Mucosa of stomach (tissue), 1 donor: ENCODE results near the gene KAZN.
"Not testable (repeated sequence)": the region's sequence is repeated elsewhere in the genome, so short reads cannot be mapped to it uniquely, and the experiment has no call there.

ENCODE experiments used
- H3K27me3 ChIP-seq: one replicate; pipeline ENCODE4 v1.7.0; 2013; ENCODE audit warnings: mild to moderate bottlenecking, low read length; ENCODE audit not compliant: control insufficient read depth, insufficient read depth
- H3K36me3 ChIP-seq: one replicate; pipeline ENCODE4 v1.7.0; 2013; ENCODE audit warnings: low read length; ENCODE audit not compliant: control insufficient read depth, insufficient read depth
- H3K4me1 ChIP-seq: one replicate; pipeline ENCODE4 v1.7.0; 2013; ENCODE audit warnings: mild to moderate bottlenecking, low read length; ENCODE audit not compliant: control insufficient read depth, insufficient read depth
- H3K4me3 ChIP-seq: one replicate; pipeline ENCODE4 v1.7.0; 2013; ENCODE audit warnings: low read length
- H3K9ac ChIP-seq: one replicate; pipeline ENCODE4 v1.7.0; 2013; ENCODE audit warnings: mild to moderate bottlenecking, low read length, moderate library complexity
- H3K9me3 ChIP-seq: one replicate; pipeline ENCODE4 v1.7.0; 2013; ENCODE audit warnings: mild to moderate bottlenecking, low read length, moderate library complexity; ENCODE audit not compliant: control insufficient read depth
- donor health status: Pancreatic carcinoma.

Gene KAZN

DNA sequence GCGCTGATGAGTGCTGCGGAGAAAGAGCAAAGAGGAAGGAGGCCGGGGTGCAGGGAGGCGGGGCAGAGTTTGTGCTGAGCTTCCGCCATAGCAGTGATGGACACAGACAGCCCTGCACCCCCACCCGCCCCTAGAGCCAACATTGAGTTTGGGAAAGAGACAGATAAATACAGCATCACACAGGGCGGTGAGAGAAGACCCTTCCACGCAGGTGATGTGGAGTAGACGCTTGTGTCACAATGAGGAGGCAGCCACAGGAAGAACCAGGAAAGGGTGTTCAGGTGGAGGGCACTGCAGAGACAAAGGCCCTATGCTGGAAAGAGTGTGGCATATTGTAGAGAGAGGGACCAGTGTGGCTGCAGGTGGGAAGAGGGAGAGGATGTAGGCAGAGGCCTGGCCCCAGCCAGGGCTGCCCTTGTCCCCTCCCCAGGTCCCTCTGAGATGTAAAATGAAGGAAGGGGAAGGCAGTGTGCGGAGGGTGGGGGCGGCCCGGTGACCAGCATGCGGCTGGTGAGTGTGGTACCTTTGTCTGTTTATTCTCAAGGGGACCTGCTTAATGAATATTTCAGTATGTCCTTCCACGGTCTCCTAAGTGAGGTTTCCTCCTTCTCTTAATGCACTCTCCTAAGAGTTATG is 360.7 kb downstream of the KAZN start:
- Histone ChIP-seq H3K9ac (no peak overlapping the region), H3K9me3 (no peaks in the 10 kb centered on the region), H3K36me3 (no peaks in the 10 kb centered on the region), H3K4me3 (no peak overlapping the region), H3K4me1 (peaks cover 12% of the 10 kb centered on the region), H3K27me3 (no peaks in the 10 kb centered on the region)

DNA sequence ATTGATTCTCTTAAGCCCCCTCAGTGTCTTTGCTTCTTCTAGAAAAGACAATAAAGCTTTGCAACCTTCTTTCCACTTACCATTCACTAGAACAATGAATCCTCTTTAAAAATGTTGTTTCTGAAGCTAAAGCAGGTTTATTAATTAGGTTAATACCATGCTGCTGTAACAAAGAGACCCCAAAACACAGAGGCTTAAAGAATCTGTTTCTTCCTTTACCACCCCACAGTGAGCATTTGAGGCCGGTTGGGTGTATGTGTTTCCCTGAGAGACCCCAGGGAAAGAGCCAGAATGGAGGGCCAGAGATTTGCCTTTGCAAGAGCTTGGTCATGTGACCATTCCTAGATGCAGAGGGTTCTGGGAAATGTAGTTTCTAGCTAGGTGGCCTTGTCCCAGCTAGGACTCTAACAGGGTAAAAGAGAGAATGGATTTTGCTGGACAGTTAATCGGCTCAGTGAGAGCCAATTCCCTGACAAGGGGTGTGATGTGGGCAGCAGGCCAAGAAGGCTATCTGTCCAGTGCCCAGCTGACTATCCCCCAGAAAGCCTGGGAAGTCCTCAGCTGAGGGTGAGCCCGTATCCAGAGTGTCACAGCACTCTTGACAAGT is 363.3 kb downstream of the KAZN start:
- Histone ChIP-seq H3K4me1 (no peaks in the 10 kb centered on the region), H3K4me3 (no peak overlapping the region), H3K27me3 (no peaks in the 10 kb centered on the region), H3K36me3 (no peaks in the 10 kb centered on the region), H3K9me3 (no peaks in the 10 kb centered on the region), H3K9ac (no peak overlapping the region)

DNA sequence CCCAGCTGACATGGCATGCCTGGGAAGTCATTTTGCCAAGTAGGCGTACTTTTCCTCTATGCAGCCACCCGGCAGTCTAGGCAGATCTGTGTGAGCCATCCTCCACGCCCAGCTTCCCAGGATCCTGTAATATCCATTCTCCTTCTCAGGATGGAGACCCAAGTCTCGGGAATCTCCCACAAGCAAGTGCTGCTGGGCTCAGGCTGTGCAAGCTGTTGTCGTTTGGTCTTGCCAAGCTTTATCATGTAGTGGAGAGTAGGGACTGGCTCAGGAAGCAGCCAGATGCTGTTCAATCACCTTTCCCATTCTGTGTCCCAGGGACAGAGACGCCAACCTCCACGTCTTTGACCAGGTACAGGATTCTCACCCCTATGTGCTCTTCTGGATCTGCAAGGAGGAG is 363.9 kb downstream of the KAZN start:
- Histone ChIP-seq H3K36me3 (no peaks in the 10 kb centered on the region), H3K27me3 (no peaks in the 10 kb centered on the region), H3K9ac (no peak overlapping the region), H3K4me1 (no peaks in the 10 kb centered on the region), H3K4me3 (no peak overlapping the region), H3K9me3 (no peaks in the 10 kb centered on the region)

DNA sequence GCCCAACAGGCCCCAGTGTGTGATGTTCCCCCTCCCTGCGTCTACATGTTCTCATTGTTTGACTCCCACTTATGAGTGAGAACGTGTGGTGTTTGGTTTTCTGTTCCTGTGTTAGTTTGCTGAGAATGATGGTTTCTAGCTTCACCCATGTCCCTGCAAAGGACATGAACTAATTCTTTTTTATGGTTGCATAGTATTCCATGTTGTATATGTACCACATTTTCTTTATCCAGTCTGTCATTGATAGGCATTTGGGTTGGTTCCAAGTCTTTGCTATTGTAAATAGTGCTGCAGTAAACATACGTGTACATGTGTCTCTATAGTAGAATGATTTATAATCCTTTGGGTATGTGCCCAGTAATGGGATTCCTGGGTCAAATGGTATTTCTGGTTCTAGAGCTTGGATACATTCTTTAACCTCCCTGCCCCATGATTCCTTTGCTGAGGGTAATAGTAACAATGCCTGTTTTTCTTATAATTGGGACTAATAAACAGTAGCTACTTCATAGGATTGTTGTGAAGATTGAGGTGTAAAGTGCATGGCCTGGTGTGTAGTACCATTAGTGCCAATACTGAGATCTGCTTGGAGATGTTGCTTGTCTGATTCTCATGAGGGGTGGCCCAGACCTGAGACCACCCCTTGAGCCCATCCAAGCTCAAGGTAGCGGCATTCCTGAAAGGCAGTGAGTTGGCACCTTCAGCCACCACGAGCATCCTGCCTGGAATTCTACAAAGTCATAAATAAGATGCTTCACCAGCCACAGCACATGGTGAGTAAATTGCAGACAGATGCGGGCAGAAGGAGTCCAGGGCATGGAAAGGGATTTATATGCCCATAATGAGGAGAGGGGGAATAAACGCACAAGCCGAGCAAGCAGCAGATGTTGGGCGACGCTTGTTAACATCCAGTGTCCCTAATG is 365.6 kb downstream of the KAZN start:
- not testable (repeated sequence) for H3K4me1 ChIP-seq, H3K36me3 ChIP-seq, H3K9ac ChIP-seq, H3K9me3 ChIP-seq, H3K27me3 ChIP-seq, H3K4me3 ChIP-seq

DNA sequence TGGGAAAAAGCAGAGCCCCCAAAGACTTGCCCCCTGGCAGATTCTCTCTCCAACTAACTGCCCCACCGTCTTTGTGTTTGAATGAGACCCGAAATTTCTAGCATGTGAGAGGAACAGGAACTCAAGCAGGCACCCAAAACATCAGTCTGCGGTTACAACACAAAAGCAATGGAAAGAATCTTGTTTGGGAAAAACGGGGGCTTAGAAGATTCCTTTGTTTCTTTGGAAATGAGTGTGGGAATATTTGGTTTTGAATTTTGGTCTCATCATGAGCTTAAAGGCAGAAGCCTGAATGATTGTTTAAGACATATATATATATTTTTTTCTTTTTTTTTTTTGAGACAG is 366.2 kb downstream of the KAZN start:
- no peaks in the 10 kb centered on the region for H3K9me3 ChIP-seq
- no peak overlapping the region for H3K4me3 ChIP-seq
- H3K27me3 ChIP-seq = no peaks in the 10 kb centered on the region
- H3K4me1 ChIP-seq = peaks cover 3% of the 10 kb centered on the region
- no peak overlapping the region for H3K9ac ChIP-seq
- H3K36me3 ChIP-seq = no peaks in the 10 kb centered on the region

DNA sequence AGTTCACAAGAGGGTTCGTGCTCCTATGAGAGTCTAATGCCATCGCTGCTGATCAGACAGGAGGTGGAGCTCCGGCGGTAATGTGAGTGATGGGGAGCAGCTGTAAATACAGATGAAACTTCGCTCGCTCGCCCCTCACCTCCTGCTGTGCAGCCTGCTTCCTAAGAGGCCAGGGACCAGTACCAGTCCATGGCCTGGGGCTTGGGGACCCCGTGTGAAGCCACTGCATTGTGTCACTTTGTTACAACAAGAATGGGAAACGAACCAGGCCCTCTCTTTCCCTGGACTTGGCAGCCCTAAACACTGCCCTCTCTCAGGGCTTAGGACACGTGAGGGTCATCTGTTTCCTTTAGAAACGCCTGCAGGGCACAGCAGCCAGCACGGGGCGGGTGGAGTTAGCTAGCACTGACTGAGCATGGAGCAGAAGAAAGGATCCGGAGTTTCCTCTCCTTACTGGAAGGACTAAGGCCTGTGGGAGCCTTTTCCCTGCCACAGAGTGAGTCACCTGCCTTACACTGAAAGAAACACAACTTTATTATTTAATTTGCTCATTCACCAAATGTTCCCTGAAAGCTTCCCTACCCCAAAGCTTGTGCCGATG is 369.9 kb downstream of the KAZN start:
- H3K9ac ChIP-seq = no peak overlapping the region
- no peak overlapping the region for H3K4me3 ChIP-seq
- no peaks in the 10 kb centered on the region for H3K36me3 ChIP-seq
- no peaks in the 10 kb centered on the region for H3K9me3 ChIP-seq
- H3K27me3 ChIP-seq = no peaks in the 10 kb centered on the region
- H3K4me1 ChIP-seq = peaks cover 10% of the 10 kb centered on the region

DNA sequence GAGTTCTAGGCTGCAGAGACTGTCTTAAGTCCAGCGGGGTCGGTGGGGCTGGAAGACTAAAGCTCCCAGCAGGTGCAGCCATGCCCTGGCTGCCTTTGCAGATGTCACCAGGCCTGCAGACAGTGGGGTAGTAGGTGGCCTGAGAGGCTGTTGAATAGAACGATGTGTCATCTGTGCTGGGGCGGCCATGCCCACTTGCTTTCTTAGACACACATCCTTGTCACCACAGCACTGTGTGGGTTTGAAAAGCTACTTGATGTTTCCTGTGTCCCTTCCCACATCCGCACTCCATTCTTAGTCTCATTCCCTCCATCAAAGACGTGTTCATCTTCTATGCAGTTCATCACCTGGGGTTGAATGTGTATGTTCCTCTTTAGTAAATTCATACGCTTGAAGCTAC is 370.5 kb downstream of the KAZN start:
- Histone ChIP-seq H3K36me3 (no peaks in the 10 kb centered on the region), H3K9ac (no peak overlapping the region), H3K4me3 (no peak overlapping the region), H3K4me1 (peaks cover 10% of the 10 kb centered on the region), H3K27me3 (no peaks in the 10 kb centered on the region), H3K9me3 (no peaks in the 10 kb centered on the region)

DNA sequence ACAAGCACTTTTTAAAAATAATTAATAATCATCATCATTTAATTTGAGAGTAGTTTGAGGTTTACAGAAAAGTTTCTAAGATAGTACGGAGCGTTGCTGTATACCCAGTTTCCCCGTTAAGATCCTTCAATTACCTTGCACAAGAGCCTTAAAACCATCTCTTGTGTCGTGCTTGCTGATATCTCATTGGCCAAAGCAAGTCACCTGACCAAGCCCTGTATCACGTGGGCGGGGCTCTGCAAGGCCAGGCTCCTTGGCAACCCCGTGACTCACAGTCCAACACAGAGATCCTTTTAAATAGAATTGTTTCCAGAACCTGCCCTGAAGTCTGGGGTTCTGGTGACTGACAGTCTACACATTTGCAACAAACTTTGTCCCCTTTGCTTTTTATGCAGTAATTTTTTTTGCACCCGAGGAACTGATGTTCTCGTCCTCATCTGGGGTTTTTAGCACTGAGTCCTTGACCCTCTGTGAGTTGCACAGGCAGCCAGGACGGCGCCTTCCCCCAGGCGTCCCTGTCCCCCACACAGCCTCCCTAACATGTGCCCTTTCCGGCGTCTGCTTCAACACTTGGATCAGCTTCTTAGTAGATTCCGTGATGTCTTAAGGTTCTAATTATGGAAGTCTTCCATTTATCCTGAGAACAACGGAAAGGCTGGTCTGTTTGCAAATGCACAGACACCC is 371.8 kb downstream of the KAZN start:
- Histone ChIP-seq H3K27me3 (no peaks in the 10 kb centered on the region), H3K36me3 (no peaks in the 10 kb centered on the region), H3K4me3 (no peak overlapping the region), H3K4me1 (peaks cover 10% of the 10 kb centered on the region), H3K9me3 (no peaks in the 10 kb centered on the region), H3K9ac (no peak overlapping the region)

DNA sequence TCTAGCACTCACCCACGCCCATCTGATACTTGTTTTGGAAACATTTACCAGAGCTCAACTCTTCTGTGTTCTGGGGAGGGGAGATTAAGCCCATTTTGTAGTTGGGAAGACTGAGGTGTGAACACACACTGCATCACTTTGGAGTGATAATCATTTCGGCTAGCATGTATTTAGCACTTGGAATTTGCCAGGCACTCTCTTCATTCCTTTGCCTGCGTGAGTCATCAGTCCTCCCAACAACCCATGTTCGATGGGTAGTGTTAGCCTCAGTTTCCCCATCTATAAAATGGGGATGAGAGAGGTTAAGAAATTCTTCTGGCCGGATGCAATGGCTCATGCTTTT is 372.3 kb downstream of the KAZN start:
- Histone ChIP-seq H3K4me1 (peaks cover 10% of the 10 kb centered on the region), H3K9me3 (no peaks in the 10 kb centered on the region), H3K36me3 (no peaks in the 10 kb centered on the region), H3K9ac (no peak overlapping the region), H3K27me3 (no peaks in the 10 kb centered on the region), H3K4me3 (no peak overlapping the region)

DNA sequence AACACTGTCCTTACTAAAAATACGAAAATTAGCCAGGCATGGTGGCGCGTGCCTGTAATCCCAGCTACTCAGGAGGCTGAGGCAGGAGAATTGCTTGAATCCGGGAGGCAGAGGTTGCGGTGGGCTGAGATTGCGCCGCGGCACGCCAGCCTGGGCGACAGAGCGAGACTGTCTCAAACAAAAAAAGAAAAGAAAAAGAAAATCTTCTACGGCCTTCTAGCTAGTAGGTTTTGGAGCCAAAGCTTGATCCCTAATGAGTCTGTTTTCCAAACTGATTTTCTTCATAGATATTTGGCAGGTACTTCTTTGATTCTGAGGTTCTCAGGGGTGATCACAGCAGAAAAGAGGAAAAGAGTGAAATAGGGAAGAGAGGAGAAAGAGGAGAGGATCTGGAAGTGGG is 372.7 kb downstream of the KAZN start:
- H3K4me1 ChIP-seq = peaks cover 10% of the 10 kb centered on the region
- H3K27me3 ChIP-seq = no peaks in the 10 kb centered on the region
- no peaks in the 10 kb centered on the region for H3K36me3 ChIP-seq
- H3K9me3 ChIP-seq = no peaks in the 10 kb centered on the region
- no peak overlapping the region for H3K4me3 ChIP-seq
- no peak overlapping the region for H3K9ac ChIP-seq

DNA sequence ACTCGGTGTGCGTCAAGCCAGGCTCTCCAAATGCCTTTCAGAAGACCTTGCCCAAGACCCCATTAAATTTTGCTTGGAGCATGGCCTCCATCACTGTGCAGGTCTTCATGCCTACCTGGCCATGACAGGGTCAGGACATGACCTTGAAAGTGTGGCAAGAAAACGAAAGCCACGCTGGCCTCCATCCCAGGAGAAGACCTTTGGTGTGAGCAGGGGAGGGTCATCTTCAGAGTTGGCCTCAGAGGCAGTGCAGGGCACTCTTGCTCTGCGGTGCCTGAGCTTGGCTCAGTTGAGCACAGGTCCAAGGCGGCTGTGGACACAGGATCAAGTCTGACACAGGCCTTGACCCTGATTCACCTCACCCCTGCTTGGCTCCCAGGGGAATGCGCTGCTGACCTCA is 373.6 kb downstream of the KAZN start:
- Histone ChIP-seq H3K4me1 (peaks cover 10% of the 10 kb centered on the region), H3K9me3 (no peaks in the 10 kb centered on the region), H3K27me3 (no peaks in the 10 kb centered on the region), H3K9ac (no peak overlapping the region), H3K36me3 (no peaks in the 10 kb centered on the region), H3K4me3 (no peak overlapping the region)

DNA sequence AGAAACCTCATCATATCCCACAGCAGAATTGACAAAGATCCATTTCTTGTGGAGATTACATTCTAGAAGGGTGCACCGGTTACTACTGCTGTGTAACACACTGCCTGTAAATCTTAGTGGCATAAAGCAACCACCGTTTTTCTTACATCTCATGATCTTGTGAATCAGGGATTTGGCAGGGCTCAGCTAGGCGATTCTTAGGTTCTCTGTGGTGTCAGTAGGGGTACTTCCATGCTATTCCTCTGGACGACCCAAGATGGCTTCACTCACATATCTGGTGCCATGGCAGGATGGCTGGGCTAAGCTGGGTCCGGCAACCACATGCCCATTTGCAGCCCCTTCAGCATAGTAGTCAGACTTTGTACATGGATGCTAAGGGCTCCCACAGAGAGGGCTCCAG is 375.3 kb downstream of the KAZN start:
- Histone ChIP-seq H3K4me1 (peaks cover 7% of the 10 kb centered on the region), H3K9me3 (no peaks in the 10 kb centered on the region), H3K36me3 (no peaks in the 10 kb centered on the region), H3K27me3 (no peaks in the 10 kb centered on the region), H3K9ac (no peak overlapping the region), H3K4me3 (no peak overlapping the region)
